Measurements from ENCODE around the gene MSL3B.

MSL3B gene

DNA sequence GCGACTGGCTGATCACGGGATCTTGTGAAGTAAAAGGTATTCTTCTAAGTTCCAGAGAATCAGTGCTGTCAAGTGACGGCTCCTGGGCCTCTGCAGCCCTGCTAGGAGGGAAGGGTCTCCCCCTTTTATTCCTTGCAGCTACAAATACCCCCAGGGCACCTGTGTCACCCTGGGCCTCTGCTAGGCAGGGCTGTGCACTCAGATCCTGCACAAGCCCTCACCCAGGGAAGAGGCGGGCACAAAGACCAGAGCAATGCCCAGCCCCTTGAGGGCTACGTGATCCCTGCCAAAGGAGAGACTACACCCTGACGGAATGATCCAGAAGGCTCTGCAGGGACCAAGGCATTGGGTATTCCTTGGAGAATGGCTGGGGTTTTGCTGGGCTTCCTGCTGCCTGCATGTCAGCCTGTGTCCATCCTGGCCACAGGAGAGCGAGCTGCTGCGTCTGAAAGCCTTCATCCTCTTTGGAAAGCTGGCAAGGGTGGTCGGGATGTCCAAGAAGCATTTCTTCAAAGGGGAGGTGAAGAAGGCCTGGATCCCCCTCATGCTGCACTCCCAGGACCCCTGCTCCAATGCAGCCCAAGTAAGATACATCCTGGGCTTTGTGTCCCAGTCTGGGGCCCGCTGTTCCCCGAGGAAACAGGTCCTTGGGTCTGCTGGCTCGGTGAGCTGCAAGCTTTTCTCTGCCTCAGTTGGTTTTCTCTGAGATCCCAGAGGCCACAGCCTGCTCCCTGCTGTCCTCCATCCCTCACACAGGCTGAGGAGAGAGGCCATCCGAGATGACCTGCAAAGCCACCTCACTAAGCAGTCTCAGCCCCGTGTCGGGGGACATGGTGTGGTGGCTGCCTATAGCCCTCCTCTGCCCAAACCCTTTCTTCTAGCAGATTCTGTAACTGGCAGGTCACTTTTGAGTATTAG lies 38.7 kb downstream of the MSL3B start:
- peaks cover 0 to 4% (median 0%) of the 10 kb centered on the region in 3 donors for H3K4me1 ChIP-seq (ENCODE audit: control insufficient read depth in 3 of 3, insufficient read depth in 2 of 3, low read depth in 1 of 3, low read length in 2 of 3)
- peaks cover 0 to 5% (median 0%) of the 10 kb centered on the region in 3 donors for H3K36me3 ChIP-seq (ENCODE audit: control insufficient read depth in 3 of 3, insufficient read depth in 2 of 3, low read depth in 1 of 3, low read length in 3 of 3)
- DNase-seq: no peak
- no peaks in the 10 kb centered on the region for H3K9me3 ChIP-seq (ENCODE audit: control insufficient read depth in 2 of 2, insufficient read depth in 1 of 2, low read depth in 1 of 2, low read length in 1 of 2)
- WGBS, 3 donors: 81 to 89% (median 86%) methylated on average over 15 of the region's 15 CpGs
- FAIRE-seq: no peak
- H3K27ac ChIP-seq (ENCODE audit: low read depth in 1 of 3, low read length in 2 of 3): no peak overlapping the region
- H3K27me3 ChIP-seq (ENCODE audit: control insufficient read depth in 3 of 3, insufficient read depth in 3 of 3, low read length in 3 of 3): no peaks in the 10 kb centered on the region
- H3K4me3 ChIP-seq (ENCODE audit: low read depth in 1 of 3, low read length in 3 of 3): no peak overlapping the region

DNA sequence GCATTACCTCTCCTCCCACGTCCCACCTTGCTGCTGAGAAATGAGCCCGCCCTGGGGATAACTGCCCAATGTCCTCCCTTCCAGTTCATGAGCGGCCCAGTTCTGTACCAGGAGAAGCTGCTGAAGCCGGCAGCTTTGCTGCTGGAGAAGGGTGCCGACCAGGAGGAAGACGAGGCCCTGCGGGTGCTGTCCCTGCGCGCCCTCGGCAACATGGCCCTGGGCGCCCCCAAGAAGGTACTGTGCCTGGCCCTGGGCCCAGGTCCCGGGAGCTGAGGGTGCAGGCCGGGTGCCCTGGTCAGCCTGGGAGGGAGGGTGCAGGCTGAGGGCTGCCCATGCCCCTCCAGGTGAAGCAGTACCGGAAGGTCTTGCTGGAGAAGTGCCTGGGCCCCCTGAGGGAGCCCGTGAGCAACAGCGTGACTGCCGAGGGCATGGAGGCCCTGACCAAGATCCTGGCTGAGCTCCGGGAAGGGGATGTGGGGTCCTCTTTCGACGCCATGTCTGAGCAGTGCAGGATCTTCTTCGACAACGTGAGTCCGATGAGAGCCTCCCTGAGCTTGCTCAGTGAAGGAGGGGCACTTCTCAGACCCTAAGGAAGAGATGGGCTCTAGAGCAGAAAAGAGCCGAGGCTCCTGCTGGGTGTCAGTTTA lies 39.5 kb downstream of the MSL3B start:
- no peak for FAIRE-seq
- Histone ChIP-seq H3K4me3 (ENCODE audit: low read depth in 1 of 3, low read length in 3 of 3) (no peak overlapping the region), H3K27ac (ENCODE audit: low read depth in 1 of 3, low read length in 2 of 3) (no peak overlapping the region), H3K4me1 (ENCODE audit: control insufficient read depth in 3 of 3, insufficient read depth in 2 of 3, low read depth in 1 of 3, low read length in 2 of 3) (peaks cover 0 to 4% (median 0%) of the 10 kb centered on the region in 3 donors), H3K27me3 (ENCODE audit: control insufficient read depth in 3 of 3, insufficient read depth in 3 of 3, low read length in 3 of 3) (no peaks in the 10 kb centered on the region), H3K9me3 (ENCODE audit: control insufficient read depth in 2 of 2, insufficient read depth in 1 of 2, low read depth in 1 of 2, low read length in 1 of 2) (no peaks in the 10 kb centered on the region), H3K36me3 (ENCODE audit: control insufficient read depth in 3 of 3, insufficient read depth in 2 of 3, low read depth in 1 of 3, low read length in 3 of 3) (peaks cover 0 to 2% (median 0%) of the 10 kb centered on the region in 3 donors)
- WGBS, 3 donors: 86 to 91% (median 90%) methylated on average over 24 of the region's 24 CpGs
- DNase-seq: no peak

DNA sequence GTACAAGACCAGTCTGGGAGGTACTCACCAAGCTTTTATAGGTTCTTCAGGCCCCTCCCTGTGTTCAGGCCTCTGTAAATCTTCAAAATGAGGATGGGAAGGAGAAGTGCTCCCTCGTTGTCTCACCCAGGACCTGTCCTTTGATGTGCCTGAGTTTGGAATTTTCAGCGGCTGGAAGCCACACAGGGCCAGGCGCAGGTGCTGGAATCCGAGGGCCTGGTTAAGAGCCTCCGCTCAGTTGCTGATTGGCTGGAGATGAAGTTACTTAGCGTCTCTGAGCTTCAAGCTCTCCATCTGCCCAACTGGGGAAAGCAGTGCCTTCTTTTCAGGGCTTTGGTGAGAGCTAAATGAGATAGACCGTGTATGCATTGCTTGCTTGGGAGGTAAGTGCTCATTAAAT lies 43.8 kb downstream of the MSL3B start:
- Histone ChIP-seq H3K27me3 (ENCODE audit: control insufficient read depth in 3 of 3, insufficient read depth in 3 of 3, low read length in 3 of 3) (no peaks in the 10 kb centered on the region), H3K9me3 (ENCODE audit: control insufficient read depth in 2 of 2, insufficient read depth in 1 of 2, low read depth in 1 of 2, low read length in 1 of 2) (no peaks in the 10 kb centered on the region), H3K27ac (ENCODE audit: low read depth in 1 of 3, low read length in 2 of 3) (no peak overlapping the region), H3K4me3 (ENCODE audit: low read depth in 1 of 3, low read length in 3 of 3) (no peak overlapping the region), H3K36me3 (ENCODE audit: control insufficient read depth in 3 of 3, insufficient read depth in 2 of 3, low read depth in 1 of 3, low read length in 3 of 3) (no peaks in the 10 kb centered on the region), H3K4me1 (ENCODE audit: control insufficient read depth in 3 of 3, insufficient read depth in 2 of 3, low read depth in 1 of 3, low read length in 2 of 3) (peaks cover 0 to 4% (median 0%) of the 10 kb centered on the region in 3 donors)
- DNase-seq (no peak), FAIRE-seq (no peak)
- 75 to 92% (median 84%) methylated on average over 7 of the region's 7 CpGs for WGBS, 3 donors

DNA sequence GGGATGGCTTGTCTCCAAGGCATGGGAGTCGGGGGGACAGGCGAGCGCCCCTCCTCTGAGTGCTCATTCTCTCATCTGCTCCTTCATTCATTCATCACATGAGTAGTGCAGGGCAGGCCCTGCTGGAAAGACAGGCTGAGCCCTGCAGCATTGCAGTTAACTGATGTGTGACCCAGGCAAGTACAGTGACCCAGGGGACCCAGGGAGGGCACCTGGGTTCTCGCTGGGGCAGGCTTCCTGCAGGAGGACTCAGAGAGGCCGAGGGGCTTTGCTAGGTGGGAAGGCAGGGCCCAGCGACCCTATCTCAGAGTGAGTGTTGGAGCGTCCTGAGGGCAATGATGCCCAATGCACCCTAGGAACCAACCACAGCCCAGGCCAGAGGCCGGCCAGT lies 44.5 kb downstream of the MSL3B start:
- 81 to 90% (median 89%) methylated on average over 8 of the region's 8 CpGs for WGBS, 3 donors
- H3K27me3 ChIP-seq (ENCODE audit: control insufficient read depth in 3 of 3, insufficient read depth in 3 of 3, low read length in 3 of 3): no peaks in the 10 kb centered on the region
- H3K4me3 ChIP-seq (ENCODE audit: low read depth in 1 of 3, low read length in 3 of 3): no peak overlapping the region
- H3K9me3 ChIP-seq (ENCODE audit: control insufficient read depth in 2 of 2, insufficient read depth in 1 of 2, low read depth in 1 of 2, low read length in 1 of 2): no peaks in the 10 kb centered on the region
- DNase-seq: no peak
- FAIRE-seq: no peak
- H3K27ac ChIP-seq (ENCODE audit: low read depth in 1 of 3, low read length in 2 of 3): no peak overlapping the region
- H3K4me1 ChIP-seq (ENCODE audit: control insufficient read depth in 3 of 3, insufficient read depth in 2 of 3, low read depth in 1 of 3, low read length in 2 of 3): peaks cover 0 to 4% (median 0%) of the 10 kb centered on the region in 3 donors
- H3K36me3 ChIP-seq (ENCODE audit: control insufficient read depth in 3 of 3, insufficient read depth in 2 of 3, low read depth in 1 of 3, low read length in 3 of 3): no peaks in the 10 kb centered on the region

GRCh38 chr2:233822781-233823730 lies 45.1 kb downstream of the MSL3B start:
- H3K27me3 ChIP-seq (ENCODE audit: control insufficient read depth in 3 of 3, insufficient read depth in 3 of 3, low read length in 3 of 3): no peaks in the 10 kb centered on the region
- no peaks in the 10 kb centered on the region for H3K9me3 ChIP-seq (ENCODE audit: control insufficient read depth in 2 of 2, insufficient read depth in 1 of 2, low read depth in 1 of 2, low read length in 1 of 2)
- FAIRE-seq (no peak), DNase-seq (peak; percentile 9 to 86)
- no peak overlapping the region for H3K4me3 ChIP-seq (ENCODE audit: low read depth in 1 of 3, low read length in 3 of 3)
- H3K36me3 ChIP-seq (ENCODE audit: control insufficient read depth in 3 of 3, insufficient read depth in 2 of 3, low read depth in 1 of 3, low read length in 3 of 3): no peaks in the 10 kb centered on the region
- peaks cover 0 to 7% (median 4%) of the 10 kb centered on the region in 3 donors for H3K4me1 ChIP-seq (ENCODE audit: control insufficient read depth in 3 of 3, insufficient read depth in 2 of 3, low read depth in 1 of 3, low read length in 2 of 3)
- H3K27ac ChIP-seq (ENCODE audit: low read depth in 1 of 3, low read length in 2 of 3): peak overlapping the region in 1 of 3 donors; percentile 1
- WGBS, 3 donors: 56 to 76% (median 64%) methylated on average over 25 of the region's 25 CpGs

DNA sequence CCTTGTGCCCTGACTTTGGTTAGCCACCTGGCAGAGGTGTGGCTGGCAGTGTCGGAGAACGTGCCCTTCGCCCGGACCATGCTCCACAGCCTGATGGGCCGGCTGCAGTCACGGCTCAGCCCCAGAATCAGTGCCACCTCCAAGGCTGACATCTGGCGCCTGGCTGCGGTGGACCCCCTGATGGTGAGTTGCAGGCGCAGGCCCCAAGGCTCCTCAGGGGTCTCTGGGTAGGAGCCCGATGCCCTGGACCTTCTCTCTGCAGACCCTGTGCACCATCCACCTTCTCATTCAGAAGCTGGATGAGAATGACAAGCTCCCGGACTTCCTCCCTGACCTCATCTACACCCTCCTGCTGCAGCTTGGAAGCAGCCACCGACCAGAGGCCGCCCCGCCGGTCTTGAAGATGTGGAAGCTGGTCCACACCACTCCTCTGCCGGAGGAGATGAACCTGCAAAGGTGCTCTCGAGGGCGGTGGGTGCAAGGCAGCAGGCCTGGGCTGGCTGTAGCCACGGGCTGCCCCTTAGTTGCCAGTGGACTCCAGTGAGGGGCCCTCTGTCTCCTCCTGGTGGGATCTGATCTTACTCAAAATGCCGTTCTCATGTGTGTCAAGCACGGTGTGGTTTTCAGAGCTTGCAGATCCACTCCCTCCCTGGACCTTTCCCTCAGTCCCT lies 46.0 kb downstream of the MSL3B start:
- Histone ChIP-seq H3K36me3 (ENCODE audit: control insufficient read depth in 3 of 3, insufficient read depth in 2 of 3, low read depth in 1 of 3, low read length in 3 of 3) (no peaks in the 10 kb centered on the region), H3K27me3 (ENCODE audit: control insufficient read depth in 3 of 3, insufficient read depth in 3 of 3, low read length in 3 of 3) (no peaks in the 10 kb centered on the region), H3K4me1 (ENCODE audit: control insufficient read depth in 3 of 3, insufficient read depth in 2 of 3, low read depth in 1 of 3, low read length in 2 of 3) (peaks cover 0 to 15% (median 4%) of the 10 kb centered on the region in 3 donors), H3K9me3 (ENCODE audit: control insufficient read depth in 2 of 2, insufficient read depth in 1 of 2, low read depth in 1 of 2, low read length in 1 of 2) (no peaks in the 10 kb centered on the region), H3K4me3 (ENCODE audit: low read depth in 1 of 3, low read length in 3 of 3) (no peak overlapping the region), H3K27ac (ENCODE audit: low read depth in 1 of 3, low read length in 2 of 3) (peak overlapping the region in 1 of 3 donors; percentile 1)
- 37 to 75% (median 60%) methylated on average over 21 of the region's 21 CpGs for WGBS, 3 donors
- no peak for FAIRE-seq
- peak in 1 of 2 donors; percentile 82 for DNase-seq

DNA sequence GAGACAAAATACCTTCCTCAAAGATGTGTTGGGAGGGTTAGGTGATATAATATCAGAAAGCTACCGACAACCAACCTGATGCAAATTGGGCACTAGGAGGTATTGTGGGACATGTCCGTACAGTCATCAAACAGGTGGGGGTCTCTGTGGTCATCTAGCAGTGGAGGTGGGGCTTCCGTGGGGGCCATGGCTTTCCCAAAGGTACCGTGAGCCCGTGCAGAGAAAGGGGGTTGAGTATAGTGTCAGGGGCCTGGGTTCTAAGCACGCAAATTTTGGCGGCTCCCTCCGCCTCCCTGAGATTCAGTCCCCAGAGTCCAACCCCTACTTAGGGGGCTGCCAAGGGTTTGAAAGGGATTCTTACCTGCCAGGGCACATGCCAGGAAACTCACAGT lies 46.5 kb downstream of the MSL3B start:
- DNase-seq: no peak
- Histone ChIP-seq H3K9me3 (ENCODE audit: control insufficient read depth in 2 of 2, insufficient read depth in 1 of 2, low read depth in 1 of 2, low read length in 1 of 2) (no peaks in the 10 kb centered on the region), H3K4me1 (ENCODE audit: control insufficient read depth in 3 of 3, insufficient read depth in 2 of 3, low read depth in 1 of 3, low read length in 2 of 3) (peaks cover 0 to 19% (median 4%) of the 10 kb centered on the region in 3 donors), H3K27me3 (ENCODE audit: control insufficient read depth in 3 of 3, insufficient read depth in 3 of 3, low read length in 3 of 3) (no peaks in the 10 kb centered on the region), H3K36me3 (ENCODE audit: control insufficient read depth in 3 of 3, insufficient read depth in 2 of 3, low read depth in 1 of 3, low read length in 3 of 3) (no peaks in the 10 kb centered on the region), H3K27ac (ENCODE audit: low read depth in 1 of 3, low read length in 2 of 3) (no peak overlapping the region), H3K4me3 (ENCODE audit: low read depth in 1 of 3, low read length in 3 of 3) (no peak overlapping the region)
- 70 to 91% (median 79%) methylated on average over 8 of the region's 8 CpGs for WGBS, 3 donors
- no peak for FAIRE-seq
